ENCODE data around the gene GABRE.

GRCh38 chrX:151920101-151920500 lies 54.4 kb downstream of the GABRE start:
- TF ChIP-seq CTCF (IDR thresholded peaks at IDR 0.05) (no peak), POLR2A (IDR thresholded peaks at IDR 0.05) (no peak)
